ENCODE measurements around the gene FLOT1. TPM values are rescaled to one million over a fixed set of nuclear protein-coding genes. Genes with fewer than 3 reads are reported as not detected.

FLOT1 gene
- total and polyA plus RNA-seq, 12 donors: 162 to 599 (median 348) TPM

DNA sequence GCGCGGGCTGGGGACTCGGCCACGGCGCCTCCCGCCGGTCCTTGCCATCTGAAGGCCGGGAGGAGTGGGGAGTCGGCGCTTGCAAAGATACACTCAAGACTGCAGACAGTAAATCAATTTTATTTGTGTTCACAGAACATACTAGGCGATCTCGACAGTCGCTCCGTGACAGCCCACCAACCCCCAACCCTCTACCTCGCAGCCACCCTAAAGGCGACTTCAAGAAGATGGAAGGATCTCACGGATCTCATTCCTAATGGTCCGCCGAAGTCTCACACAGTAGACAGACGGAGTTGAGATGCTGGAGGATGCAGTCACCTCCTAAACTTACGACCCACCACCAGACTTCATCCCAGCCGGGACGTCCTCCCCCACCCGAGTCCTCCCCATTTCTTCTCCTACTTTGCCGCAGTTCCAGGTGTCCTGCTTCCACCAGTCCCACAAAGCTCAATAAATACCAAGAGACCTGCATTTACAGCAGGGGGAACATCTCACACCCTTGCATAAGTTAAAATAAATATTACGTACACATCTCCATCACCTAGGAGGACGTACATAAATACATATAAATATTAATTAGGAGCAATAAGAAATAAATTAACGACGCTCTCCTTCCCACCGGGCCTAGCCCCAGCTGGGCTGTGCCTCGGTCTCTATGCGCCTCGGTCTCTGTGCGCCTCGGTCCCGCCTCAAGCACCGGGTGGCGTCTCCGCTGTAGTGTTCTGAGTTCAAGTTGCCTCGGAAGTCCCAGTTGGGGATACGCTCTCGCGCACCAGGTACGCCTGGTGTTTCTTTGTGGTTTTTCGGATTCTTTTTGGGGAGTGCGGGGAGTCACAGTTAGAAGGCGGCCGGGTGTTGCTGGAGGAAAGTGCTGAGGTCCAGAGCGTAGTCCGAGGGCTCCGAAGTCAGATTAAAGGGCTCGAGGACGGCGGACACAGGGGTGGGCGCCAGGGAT lies 889 bp upstream of the FLOT1 start:
- 35 to 54% (median 42%) methylated on average over 44 to 55 of the region's 55 CpGs for WGBS, 4 donors
- peak overlapping the region; percentile 91 to 98 (median 94) for H3K27ac ChIP-seq
- intact Hi-C loops (cut with DNase I): loop anchor here (10.0 kb wide), 2 partner anchors 81 to 141 kb away; partner anchors contain the start of gene DDR1 (in 1 of the 2)
- peaks cover 28 to 56% of the 10 kb centered on the region in 2 donors for H3K4me1 ChIP-seq (replicated peaks in 1 of 2)
- peak overlapping the region; percentile 18 to 95 (median 70) for H3K4me3 ChIP-seq
- peaks cover 0 to 31% of the 10 kb centered on the region in 2 donors for H3K36me3 ChIP-seq (replicated peaks in 1 of 2)
- H3K9me3 ChIP-seq (replicated peaks in 1 of 3): no peaks in the 10 kb centered on the region
- no peaks in the 10 kb centered on the region for H3K27me3 ChIP-seq
- DNase-seq: peak in 4 of 7 donors; percentile 38 to 66 (median 52)
- TF ChIP-seq POLR2A (IDR thresholded peaks at IDR 0.05): peak in 1 of 2 donors; percentile 25
- TF ChIP-seq, protein P1, sequence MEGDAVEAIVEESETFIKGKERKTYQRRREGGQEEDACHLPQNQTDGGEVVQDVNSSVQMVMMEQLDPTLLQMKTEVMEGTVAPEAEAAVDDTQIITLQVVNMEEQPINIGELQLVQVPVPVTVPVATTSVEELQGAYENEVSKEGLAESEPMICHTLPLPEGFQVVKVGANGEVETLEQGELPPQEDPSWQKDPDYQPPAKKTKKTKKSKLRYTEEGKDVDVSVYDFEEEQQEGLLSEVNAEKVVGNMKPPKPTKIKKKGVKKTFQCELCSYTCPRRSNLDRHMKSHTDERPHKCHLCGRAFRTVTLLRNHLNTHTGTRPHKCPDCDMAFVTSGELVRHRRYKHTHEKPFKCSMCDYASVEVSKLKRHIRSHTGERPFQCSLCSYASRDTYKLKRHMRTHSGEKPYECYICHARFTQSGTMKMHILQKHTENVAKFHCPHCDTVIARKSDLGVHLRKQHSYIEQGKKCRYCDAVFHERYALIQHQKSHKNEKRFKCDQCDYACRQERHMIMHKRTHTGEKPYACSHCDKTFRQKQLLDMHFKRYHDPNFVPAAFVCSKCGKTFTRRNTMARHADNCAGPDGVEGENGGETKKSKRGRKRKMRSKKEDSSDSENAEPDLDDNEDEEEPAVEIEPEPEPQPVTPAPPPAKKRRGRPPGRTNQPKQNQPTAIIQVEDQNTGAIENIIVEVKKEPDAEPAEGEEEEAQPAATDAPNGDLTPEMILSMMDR (IDR thresholded peaks at IDR 0.05): no peak

DNA sequence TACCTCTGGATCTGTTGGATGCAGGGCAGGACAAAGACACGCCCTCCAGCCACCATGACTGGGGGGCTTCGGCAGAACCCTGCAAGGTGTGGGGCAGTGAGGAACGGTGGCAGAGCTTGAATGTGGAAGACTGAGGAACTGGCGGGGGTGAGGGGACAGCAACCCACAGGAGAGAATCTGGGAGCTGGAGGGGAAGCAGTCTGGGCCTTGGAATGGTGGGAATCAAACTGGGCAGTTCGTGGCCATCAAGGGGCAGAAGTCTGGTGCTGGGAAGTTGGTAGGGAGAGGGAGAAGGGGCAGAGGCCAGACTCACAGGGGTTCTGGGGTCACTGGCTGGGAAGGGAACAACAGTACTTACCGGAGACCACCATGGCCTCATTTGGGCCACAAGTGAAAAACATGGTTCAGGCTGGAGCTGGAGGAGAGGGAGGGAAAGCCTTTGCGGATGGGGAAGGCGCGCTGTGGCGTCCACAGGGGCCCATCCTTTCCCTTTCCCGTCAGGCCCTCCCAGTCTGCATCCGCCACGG lies 635 bp downstream of the FLOT1 start:
- Histone ChIP-seq H3K9me3 (replicated peaks in 1 of 3) (no peaks in the 10 kb centered on the region), H3K4me3 (peak overlapping the region; percentile 57 to 95 (median 76)), H3K27me3 (no peaks in the 10 kb centered on the region), H3K27ac (peak overlapping the region; percentile 93 to 98 (median 94)), H3K36me3 (replicated peaks in 1 of 2) (peaks cover 0 to 46% of the 10 kb centered on the region in 2 donors), H3K4me1 (replicated peaks in 1 of 2) (peaks cover 28 to 62% of the 10 kb centered on the region in 2 donors)
- peak in 2 of 7 donors; percentile 31 to 53 for DNase-seq
- WGBS, 4 donors: 8 to 12% (median 9%) methylated on average over 13 of the region's 13 CpGs
- intact Hi-C loops (cut with DNase I): loop anchor here (10.0 kb wide), 2 partner anchors 83 to 143 kb away; partner anchors contain the start of gene DDR1 (in 1 of the 2)
- peak in 1 of 2 donors; percentile 32 for TF ChIP-seq POLR2A (IDR thresholded peaks at IDR 0.05)
- TF ChIP-seq, protein P1 (IDR thresholded peaks at IDR 0.05): no peak

DNA sequence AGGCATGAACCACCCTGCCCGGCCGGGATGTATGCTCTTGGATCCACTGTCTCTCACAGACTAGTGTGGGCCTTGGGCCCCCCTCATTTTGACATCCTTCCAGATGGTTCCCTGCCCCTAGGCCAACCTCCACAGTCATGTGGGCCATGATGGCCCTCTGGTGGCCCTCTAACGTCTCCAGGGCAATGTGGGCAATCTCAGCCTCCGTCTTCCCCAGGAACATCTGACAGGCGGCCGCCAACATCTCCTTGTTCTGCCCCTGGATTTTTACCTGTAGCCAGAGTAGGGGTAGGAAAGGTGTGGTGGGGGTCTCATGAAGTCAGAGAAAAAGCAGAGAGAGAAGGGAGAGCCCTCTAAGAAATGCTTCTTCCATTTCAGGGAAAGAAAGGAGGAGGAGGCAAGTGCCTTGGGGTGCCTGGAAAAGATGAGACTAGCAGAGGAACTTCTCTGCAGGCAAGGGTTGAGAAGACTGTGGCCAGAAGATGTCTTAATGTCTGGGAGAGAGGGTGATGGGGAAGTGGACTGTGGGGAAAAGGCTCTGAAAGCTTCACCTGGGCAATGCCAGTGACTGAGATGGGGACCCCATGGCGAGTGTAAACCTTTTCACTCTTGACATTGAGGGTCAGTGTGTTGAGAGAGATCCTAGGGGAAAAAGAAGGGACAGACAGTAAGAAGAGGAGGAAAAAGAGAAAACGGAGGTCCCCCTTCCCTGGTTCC lies 1.3 kb downstream of the FLOT1 start:
- peak in 3 of 7 donors; percentile 46 to 61 (median 48) for DNase-seq
- Histone ChIP-seq H3K27me3 (no peaks in the 10 kb centered on the region), H3K36me3 (replicated peaks in 1 of 2) (peaks cover 0 to 52% of the 10 kb centered on the region in 2 donors), H3K4me3 (peak overlapping the region in 3 of 4 donors; percentile 71 to 95 (median 81)), H3K27ac (peak overlapping the region; percentile 93 to 98 (median 94)), H3K9me3 (replicated peaks in 1 of 3) (no peaks in the 10 kb centered on the region), H3K4me1 (replicated peaks in 1 of 2) (peaks cover 28 to 64% of the 10 kb centered on the region in 2 donors)
- TF ChIP-seq, protein P1 (IDR thresholded peaks at IDR 0.05): no peak
- TF ChIP-seq POLR2A (IDR thresholded peaks at IDR 0.05): no peak
- 64 to 75% (median 68%) methylated on average over 6 to 8 of the region's 8 CpGs for WGBS, 4 donors
- intact Hi-C loops (cut with DNase I): loop anchor here (10.0 kb wide), 2 partner anchors 84 to 144 kb away; partner anchors contain the start of gene DDR1 (in 1 of the 2)
